Fibroblast of pulmonary artery (primary cell): ENCODE data around the gene UNC5C.
A peak's percentile ranks its signal among the peaks of the same experiment; 100 is the strongest.

ENCODE experiments used
- DNase-seq: peaks from one replicate; pipeline ENCODE4 v3.0.0-alpha.2; 2010; ENCODE audit warnings: low read depth
- H3K4me3 ChIP-seq: replicated peaks from 2 replicates; pipeline ENCODE4 v1.5.1; 2011; ENCODE audit warnings: low read depth, mild to moderate bottlenecking, control low read depth, low read length, moderate library complexity
- CTCF ChIP-seq: IDR thresholded peaks from 2 replicates; pipeline ENCODE4 v1.5.1; 2011; ENCODE audit warnings: mild to moderate bottlenecking, control low read depth, low read length, inconsistent platforms; ENCODE audit errors: missing control alignments

Gene UNC5C

DNA sequence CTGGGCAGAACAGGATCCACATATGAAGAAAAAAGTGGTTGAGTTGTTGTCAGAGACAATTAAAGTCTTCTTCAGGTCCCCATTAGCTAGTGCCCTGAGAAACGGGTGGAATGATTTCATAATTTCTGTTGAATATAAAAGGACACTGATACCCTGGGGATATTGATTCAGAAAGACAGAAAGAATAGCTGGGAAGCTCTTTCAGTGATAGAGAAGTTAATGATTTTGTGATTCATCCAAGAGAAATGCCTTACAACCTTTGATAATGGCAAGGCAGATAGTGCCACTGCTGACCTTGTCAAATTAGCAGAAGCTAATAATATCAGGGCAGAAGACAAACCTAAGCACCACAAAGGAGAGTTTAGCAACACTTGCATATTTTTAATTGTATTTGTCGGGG lies 37.9 kb downstream of the UNC5C start:
- H3K4me3 ChIP-seq, result no peak overlapping the region
- no peak for TF ChIP-seq CTCF
- DNase-seq, result no peak

DNA sequence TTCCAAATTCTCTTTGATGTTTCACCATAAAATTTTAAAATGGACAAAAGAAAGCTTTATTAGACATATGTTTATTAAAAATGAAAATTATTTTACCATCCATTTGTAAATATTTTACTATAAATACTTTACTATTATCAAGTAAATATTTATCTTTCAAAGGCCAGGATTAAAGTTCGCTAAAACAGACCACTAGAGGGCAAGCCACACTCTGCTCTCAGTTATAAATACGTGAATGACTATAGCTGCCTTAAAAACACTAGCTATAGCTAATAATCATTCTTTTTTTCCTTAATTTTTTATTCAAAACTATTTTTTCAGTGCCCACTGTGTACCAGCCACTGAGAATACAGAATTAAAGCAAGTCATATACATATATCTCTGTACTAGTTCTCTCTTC lies 38.6 kb downstream of the UNC5C start:
- no peak overlapping the region for H3K4me3 ChIP-seq
- peak; percentile 68 for DNase-seq
- peak; percentile 77 for TF ChIP-seq CTCF

DNA sequence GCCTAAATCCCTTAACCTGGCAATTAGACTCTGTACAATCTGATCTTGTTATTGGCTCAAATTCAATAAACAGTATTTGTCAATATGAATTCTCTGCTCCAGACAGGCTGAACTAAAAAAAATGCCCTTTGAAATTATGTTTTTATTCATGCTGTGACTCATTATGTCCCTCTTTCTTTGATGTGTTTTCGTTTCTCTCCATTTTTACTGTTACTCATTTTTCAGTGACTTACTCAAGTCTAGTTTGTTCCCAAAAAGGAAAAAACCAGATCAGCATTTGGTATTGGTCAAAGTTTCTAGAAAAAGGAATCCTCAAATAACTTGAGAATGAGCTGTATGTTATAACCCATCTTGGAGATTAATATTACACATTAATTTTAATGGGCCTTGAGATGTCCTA lies 40.4 kb downstream of the UNC5C start:
- peak; percentile 45 for DNase-seq
- TF ChIP-seq CTCF, result no peak
- no peak overlapping the region for H3K4me3 ChIP-seq

DNA sequence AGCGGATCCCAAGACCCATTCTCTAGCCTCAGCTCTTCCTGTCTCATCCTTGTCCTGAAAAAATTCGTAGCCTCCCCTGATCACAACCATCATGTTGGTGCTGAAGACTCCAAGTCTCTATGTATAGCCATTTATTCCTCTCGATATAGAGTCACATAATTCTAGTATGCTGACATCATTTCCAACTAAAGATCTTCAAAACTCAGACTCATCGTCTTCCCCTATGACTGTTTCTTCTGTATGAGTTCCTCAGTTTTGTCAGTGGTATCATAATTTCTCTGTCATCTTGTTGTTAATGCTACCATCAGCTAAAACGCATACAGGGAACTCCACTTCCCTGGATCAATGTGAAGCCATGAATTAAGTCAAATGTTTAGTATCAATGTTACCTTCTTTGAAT lies 41.2 kb downstream of the UNC5C start:
- DNase-seq, result no peak
- TF ChIP-seq CTCF, result no peak
- no peak overlapping the region for H3K4me3 ChIP-seq

GRCh38 chr4:95507147-95507546 lies 41.6 kb downstream of the UNC5C start:
- DNase-seq, result no peak
- TF ChIP-seq CTCF, result no peak
- H3K4me3 ChIP-seq, result no peak overlapping the region

DNA sequence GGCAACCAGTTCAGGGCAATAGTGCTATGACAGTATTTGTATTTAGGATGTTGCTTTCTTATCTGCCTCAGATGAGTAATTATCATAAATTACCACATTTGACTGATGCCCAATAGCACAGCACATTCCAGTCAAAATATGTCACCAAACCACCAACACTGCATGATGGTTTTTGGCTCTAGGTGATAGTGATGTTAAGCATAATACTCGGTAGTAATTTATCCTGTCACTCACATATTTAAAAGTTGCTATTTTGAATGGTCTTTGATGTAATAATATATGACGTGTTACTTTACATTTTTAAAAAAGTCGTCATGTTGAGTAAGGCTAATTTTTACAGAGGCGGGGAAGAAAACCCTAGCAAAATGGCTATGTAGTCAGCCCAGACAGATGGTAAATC lies 42.5 kb downstream of the UNC5C start:
- TF ChIP-seq CTCF, result no peak
- no peak overlapping the region for H3K4me3 ChIP-seq
- DNase-seq, result peak; percentile 35

- no peak overlapping the region for H3K4me3 ChIP-seq
- TF ChIP-seq CTCF, result no peak
- DNase-seq, result no peak
These were observed 43.0 kb downstream of the UNC5C start for GRCh38 chr4:95505799-95506198.
